Stimulated activated CD4-positive, alpha-beta T cell treated with anti-CD3 and anti-CD28 coated beads, Interleukin-12 subunit alpha, Interleukin-12 subunit beta, amount 100 ng/mL, for 24 hours (primary cell): ENCODE results near the gene EVC2.
"Not testable (repeated sequence)": the region's sequence is repeated elsewhere in the genome, so short reads cannot be mapped to it uniquely, and the experiment has no call there.

Source experiments
- DNase-seq, 2 experiments: peaks; one replicate each; pipeline ENCODE4 v3.0.0-alpha.2; 2020; ENCODE audit warnings: low read depth in 2 of 2

The EVC2 gene

DNA sequence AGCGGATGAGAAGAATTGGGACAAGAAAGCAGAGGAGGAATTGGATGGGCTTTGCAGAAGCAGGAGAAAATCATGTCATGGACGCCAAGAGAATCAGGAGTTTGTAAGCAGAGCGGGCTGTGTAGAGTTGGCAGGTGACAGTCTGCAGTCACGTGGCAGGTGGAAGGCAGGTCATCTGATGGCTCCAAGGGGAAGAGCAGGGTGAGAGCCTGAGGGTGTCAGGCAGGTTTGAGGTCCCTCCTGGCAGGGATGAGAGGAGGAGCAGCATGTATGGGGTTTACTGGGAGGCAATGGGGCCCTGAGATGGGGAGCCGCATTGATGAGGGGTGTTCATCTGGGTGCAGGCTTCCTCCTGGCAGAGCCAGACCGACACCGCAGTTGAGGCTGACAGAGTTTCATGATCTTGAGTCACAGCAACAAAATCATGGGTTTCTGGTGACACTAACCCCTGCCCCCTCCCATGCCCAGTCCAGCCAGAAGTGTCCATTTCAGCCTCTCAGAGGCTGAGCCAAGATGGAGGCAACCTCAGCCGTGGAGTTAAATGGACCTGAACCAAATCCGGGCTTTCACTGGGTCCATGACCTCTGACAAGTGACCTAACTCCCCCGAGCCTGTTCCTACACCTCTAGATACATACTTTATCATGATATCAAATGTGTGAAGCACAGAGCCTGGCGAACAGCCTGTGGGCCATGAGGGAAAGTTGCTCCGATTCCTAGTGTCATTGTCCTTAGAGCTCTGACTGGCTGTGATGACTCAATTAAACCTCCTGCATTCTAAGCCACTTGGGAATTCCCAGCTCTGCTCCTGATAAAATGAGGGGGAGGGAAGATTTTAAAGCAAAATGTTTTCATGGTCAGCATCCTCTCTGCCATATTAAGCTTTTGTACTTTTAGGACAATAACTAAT, 38.7 kb upstream of the EVC2 start:
- no peak for DNase-seq

DNA sequence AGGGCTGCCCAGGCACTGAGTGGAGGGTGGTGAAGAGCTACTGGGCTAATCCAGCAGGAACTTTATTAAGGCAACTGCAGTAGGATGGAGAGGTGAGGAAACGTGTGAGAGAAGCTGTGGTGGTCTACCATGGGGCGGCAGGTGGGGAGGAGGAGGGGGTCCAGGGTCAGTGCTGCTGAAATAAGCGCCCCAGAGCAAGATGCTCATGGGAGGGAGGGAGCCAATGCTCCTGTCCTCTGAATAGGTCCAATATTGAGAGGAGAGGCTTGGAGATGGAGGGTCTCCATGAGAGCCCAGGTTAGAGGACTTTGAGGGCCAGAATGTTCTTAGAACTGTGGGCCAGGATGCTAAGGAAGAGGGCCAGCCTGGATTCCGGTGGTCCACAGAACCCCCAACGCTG, 37.9 kb upstream of the EVC2 start:
- DNase-seq: no peak

- no peak for DNase-seq
These were observed 34.6 kb upstream of the EVC2 start for GRCh38 chr4:5742968-5743367.

DNA sequence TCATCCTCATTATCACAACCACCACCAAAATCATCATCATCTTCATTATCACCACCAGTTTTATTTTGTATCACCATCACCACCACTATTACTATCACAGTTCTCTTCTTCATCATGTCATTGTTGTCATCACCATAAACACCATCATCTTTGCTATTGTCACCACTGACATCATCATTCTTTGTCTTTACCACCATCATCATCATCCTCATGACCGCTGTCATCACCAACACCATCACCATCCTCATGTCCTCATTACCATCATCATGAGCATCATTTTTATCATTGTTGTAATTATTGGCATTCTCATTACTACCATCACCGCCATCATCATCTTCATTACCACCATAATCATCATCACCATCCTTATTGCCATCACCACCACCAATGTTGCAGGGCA, 34.0 kb upstream of the EVC2 start:
- no peak for DNase-seq

DNA sequence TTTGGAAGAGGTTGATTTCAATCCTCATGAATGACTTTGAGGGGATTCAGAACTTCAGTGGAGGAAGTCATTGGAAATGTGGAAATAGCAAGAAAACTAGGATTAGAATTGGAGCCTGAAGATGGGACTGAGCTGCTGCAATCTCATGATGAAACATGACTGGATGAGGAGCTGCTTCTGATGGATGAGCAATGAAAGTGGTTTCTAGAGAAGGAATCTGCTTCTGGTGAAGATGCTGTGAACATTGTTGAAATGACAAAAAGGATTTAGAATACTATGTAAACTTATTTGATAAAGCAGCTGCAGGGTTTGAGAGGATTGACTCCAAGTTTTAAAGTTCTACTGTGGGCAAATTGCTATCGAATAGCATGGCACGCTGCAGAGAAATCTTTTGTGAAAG, 29.7 kb upstream of the EVC2 start:
- DNase-seq: no peak

- no peak for DNase-seq
These were observed 27.1 kb upstream of the EVC2 start for GRCh38 chr4:5735463-5735862.

GRCh38 chr4:5734853-5735252, 26.5 kb upstream of the EVC2 start:
- no peak for DNase-seq

GRCh38 chr4:5732158-5732557, 23.8 kb upstream of the EVC2 start:
- DNase-seq: no peak

GRCh38 chr4:5730993-5731990, 22.9 kb upstream of the EVC2 start:
- DNase-seq: no peak

GRCh38 chr4:5730436-5730835, 22.1 kb upstream of the EVC2 start:
- no peak for DNase-seq

GRCh38 chr4:5728412-5728811, 20.1 kb upstream of the EVC2 start:
- DNase-seq: not testable (repeated sequence)

- DNase-seq: no peak
These were observed 16.0 kb upstream of the EVC2 start for GRCh38 chr4:5724377-5724776.

DNA sequence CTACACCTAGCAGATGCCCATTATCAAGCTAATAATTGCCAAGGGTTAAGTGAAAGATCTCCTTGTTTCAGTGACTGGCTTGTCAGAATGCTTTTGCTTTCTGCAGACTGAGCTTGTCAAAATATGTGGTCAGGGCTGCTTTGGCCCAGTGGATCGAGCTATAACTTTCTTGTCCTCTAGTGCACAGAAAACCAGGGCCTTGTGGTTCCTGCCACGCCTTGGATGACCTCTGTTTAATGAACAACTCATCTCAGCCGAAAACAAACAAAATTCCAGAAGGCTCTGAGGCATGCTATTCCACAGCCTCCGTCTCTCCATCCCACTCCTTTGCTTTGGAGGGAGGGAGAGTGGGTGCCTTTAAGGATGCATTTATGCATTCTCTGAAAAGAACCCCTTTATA, 14.0 kb upstream of the EVC2 start:
- no peak for DNase-seq

GRCh38 chr4:5721923-5722322, 13.6 kb upstream of the EVC2 start:
- no peak for DNase-seq

DNA sequence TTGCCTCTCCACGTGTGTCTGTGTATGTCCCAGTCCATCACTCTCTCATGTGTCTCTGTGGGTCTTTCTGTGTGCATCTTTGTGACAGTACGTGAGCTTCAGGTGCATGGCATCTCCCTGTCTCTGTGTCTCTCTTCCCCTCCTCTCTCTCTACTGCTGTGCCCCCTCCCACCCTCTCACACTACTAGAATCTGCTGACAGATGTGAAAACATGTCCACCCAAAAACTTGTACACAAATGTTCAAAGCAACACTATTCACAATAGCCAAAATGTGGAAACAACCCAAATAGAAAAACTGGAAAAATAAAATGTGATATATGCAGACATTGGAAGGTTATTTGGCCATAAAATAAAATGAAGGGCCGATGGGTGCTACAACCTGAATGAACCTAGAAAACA, 12.6 kb upstream of the EVC2 start:
- no peak for DNase-seq

- DNase-seq: no peak
These were observed 11.9 kb upstream of the EVC2 start for GRCh38 chr4:5720157-5720850.

GRCh38 chr4:5719350-5720055, 11.1 kb upstream of the EVC2 start:
- no peak for DNase-seq

DNA sequence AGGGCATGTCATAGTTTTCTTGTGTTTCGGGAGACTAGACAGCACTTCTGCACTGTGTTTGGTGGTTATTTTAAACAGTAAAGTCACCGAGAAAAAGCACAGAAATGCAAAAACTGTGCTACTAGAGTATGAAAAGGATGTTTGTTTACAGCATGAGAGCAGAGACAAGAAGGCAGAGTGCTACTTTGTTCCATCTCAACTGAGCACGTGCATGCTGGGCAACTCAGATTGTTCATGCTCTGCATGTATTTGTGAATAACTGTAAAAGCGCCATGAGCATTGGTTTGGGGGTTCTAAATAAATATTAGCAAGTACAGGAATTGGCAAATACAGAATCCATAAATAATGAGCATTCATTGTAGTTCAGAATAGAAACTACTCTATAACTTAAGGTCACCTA, 10.1 kb upstream of the EVC2 start:
- DNase-seq: no peak

DNA sequence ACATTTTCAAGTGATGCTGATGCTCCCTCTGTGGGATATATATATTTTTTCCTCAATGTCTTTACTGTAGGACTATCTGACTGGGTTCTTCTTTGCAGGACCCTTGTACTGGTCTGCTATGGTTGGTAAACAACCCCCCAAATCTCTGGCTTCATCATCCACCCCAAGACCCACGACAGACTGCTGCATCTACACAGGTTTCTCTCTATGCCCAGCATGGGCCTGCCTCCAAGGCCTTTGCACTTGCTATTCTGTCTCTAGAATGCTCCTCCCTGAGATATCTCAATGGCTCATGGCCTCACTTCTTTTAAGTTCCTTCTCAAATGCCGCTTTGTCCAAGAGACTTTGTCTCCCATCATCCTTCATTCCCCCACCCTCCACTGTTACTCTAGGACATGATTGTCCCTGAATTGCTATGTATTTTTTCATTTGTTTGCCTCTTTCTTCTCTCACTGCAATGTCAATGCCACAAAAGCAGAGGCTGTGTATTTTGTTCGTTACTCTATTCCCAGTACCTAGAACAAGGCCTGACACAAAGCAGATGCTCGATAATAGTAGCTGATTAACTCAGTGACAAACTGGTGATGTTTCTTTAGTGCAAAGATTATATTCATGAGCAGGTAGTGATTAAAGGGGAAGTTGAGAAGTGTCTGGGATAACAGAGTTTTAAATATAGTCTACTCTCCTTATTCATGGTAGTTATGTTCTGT, 9.2 kb upstream of the EVC2 start:
- DNase-seq: no peak

GRCh38 chr4:5716391-5716790, 8.0 kb upstream of the EVC2 start:
- DNase-seq: no peak

- no peak for DNase-seq
These were observed 7.0 kb upstream of the EVC2 start for GRCh38 chr4:5715357-5715756.
